ENCODE data around the gene IL10. TPM values are rescaled to one million over a fixed set of nuclear protein-coding genes. Genes with fewer than 3 reads are reported as not detected.

The IL10 gene
- total RNA-seq, 1 donor from 2014 or later = not detected

DNA sequence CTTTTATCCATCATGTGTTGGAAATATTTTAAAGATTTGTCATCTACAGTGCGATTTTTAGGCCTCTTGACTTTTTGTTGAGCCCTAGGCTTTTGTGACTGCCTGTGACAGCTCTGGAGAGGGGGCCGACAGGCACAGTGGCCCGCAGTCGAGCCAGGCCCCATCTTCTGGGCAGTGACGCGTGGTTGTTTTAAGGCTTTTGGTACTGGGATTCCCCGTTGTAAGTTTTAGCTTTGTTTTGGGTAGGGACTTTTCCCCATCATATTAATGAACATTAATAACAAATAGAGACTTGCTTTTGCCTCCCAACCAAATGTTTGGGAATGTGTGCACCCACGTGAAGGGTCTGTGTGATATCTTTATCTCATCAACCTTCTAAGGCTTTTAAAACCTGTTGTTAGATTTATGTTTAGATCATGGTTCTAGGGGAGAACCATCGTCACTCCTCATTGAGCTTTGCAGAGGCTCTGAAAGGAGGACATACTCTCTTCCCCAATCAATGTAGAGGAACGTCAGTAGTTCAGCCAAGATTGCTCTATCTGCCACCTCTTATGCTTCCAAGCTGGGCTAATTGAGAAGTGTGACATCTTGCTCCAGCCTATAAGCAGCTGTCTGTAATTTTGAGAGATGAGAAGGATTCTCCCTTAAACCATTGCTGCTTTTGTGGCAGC, 53.0 kb downstream of the IL10 start:
- Mint-ChIP-seq H3K27ac (ENCODE audit: unreplicated experiment) (no peak overlapping the region), H3K4me3 (ENCODE audit: unreplicated experiment) (no peak overlapping the region)

DNA sequence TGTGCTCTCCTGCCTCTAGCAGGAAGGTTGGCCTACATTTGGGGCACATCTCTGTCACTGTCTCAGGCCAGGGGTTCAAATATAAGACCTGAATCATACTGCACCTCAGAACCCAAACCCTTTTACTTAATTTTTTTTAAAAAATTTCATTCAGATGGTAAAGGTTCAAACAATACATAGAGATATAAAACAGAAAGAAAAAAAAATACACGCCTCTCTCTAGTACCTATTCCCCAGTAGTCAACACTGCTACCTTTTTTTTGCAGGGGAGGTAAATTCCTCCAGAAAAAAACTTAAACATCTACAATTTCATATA, 54.7 kb downstream of the IL10 start:
- no peaks in the 10 kb centered on the region for H3K27me3 Mint-ChIP-seq (ENCODE audit: low read depth)
- TF ChIP-seq, protein P1, sequence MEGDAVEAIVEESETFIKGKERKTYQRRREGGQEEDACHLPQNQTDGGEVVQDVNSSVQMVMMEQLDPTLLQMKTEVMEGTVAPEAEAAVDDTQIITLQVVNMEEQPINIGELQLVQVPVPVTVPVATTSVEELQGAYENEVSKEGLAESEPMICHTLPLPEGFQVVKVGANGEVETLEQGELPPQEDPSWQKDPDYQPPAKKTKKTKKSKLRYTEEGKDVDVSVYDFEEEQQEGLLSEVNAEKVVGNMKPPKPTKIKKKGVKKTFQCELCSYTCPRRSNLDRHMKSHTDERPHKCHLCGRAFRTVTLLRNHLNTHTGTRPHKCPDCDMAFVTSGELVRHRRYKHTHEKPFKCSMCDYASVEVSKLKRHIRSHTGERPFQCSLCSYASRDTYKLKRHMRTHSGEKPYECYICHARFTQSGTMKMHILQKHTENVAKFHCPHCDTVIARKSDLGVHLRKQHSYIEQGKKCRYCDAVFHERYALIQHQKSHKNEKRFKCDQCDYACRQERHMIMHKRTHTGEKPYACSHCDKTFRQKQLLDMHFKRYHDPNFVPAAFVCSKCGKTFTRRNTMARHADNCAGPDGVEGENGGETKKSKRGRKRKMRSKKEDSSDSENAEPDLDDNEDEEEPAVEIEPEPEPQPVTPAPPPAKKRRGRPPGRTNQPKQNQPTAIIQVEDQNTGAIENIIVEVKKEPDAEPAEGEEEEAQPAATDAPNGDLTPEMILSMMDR (IDR thresholded peaks at IDR 0.05) = no peak
- H3K4me3 Mint-ChIP-seq (ENCODE audit: unreplicated experiment) = no peak overlapping the region
- peaks cover 47% of the 10 kb centered on the region for H3K4me1 Mint-ChIP-seq (ENCODE audit: low read depth)
- no peak for DNase-seq (ENCODE audit: low spot score)
- no peaks in the 10 kb centered on the region for H3K36me3 Mint-ChIP-seq (ENCODE audit: low read depth)
- H3K27ac Mint-ChIP-seq (ENCODE audit: unreplicated experiment) = no peak overlapping the region
- H3K9me3 Mint-ChIP-seq (ENCODE audit: low read depth) = no peaks in the 10 kb centered on the region

More for the DNA sequence above, 53.0 kb downstream of the IL10 start:
- no peak for DNase-seq (ENCODE audit: low spot score)
- H3K36me3 Mint-ChIP-seq (ENCODE audit: low read depth) = no peaks in the 10 kb centered on the region
- TF ChIP-seq, protein P1 (IDR thresholded peaks at IDR 0.05) = no peak
- no peaks in the 10 kb centered on the region for H3K27me3 Mint-ChIP-seq (ENCODE audit: low read depth)
- no peaks in the 10 kb centered on the region for H3K9me3 Mint-ChIP-seq (ENCODE audit: low read depth)
- H3K4me1 Mint-ChIP-seq (ENCODE audit: low read depth) = peaks cover 50% of the 10 kb centered on the region

Other genes starting within 250 kb of the IL10 start
- 33.9 to 50.5 TPM (median 34.7 TPM) in 3 replicates for gene EIF2D, start 160.0 kb downstream of the IL10 start, total RNA-seq
- 4.8 to 6.6 TPM (median 5.7 TPM) in 3 replicates for gene DYRK3, start 137.0 kb downstream of the IL10 start, total RNA-seq
- 66.6 to 88.0 TPM (median 87.9 TPM) in 3 replicates for gene MAPKAPK2, start 87.6 kb downstream of the IL10 start, total RNA-seq
- not detected in 3 replicates for gene IL19, start 1.7 kb downstream of the IL10 start, total RNA-seq
- gene IL20, start 93.1 kb upstream of the IL10 start, total RNA-seq = not detected in 3 replicates
- not detected in 3 replicates for gene IL24, start 124.9 kb upstream of the IL10 start, total RNA-seq
- gene FCMR, start 149.4 kb upstream of the IL10 start, total RNA-seq = not detected in 3 replicates
- gene PIGR, start 174.0 kb upstream of the IL10 start, total RNA-seq = not detected in 3 replicates
- not detected in 3 replicates for gene FCAMR, start 198.0 kb upstream of the IL10 start, total RNA-seq

Data from chondrocyte (in vitro differentiated cells).